Glutamatergic neuron (in vitro differentiated cells): ENCODE measurements around the gene ZSCAN2. TPM values are rescaled to one million over a fixed set of nuclear protein-coding genes. Genes with fewer than 3 reads are reported as not detected.

Experiments
- DNase-seq: peaks from one replicate; pipeline ENCODE4 v3.0.0; 2022
- H3K27ac Mint-ChIP-seq: one replicate; pipeline ENCODE4 v1.8.0; 2020; ENCODE audit warnings: mild to moderate bottlenecking, mixed read lengths, inconsistent platforms; ENCODE audit not compliant: unreplicated experiment
- H3K27me3 Mint-ChIP-seq: one replicate; pipeline ENCODE4 v1.8.0; 2020; ENCODE audit warnings: mild to moderate bottlenecking, moderate library complexity, mixed read lengths, inconsistent platforms; ENCODE audit not compliant: unreplicated experiment
- H3K36me3 Mint-ChIP-seq: one replicate; pipeline ENCODE4 v1.8.0; 2020; ENCODE audit warnings: mild to moderate bottlenecking, mixed read lengths, inconsistent platforms; ENCODE audit not compliant: unreplicated experiment
- H3K4me1 Mint-ChIP-seq: one replicate; pipeline ENCODE4 v1.8.0; 2020; ENCODE audit warnings: mild to moderate bottlenecking, low read depth, mixed read lengths, inconsistent platforms; ENCODE audit not compliant: unreplicated experiment
- H3K4me3 Mint-ChIP-seq: one replicate; pipeline ENCODE4 v1.8.0; 2020; ENCODE audit warnings: mild to moderate bottlenecking, mixed read lengths, inconsistent platforms; ENCODE audit not compliant: unreplicated experiment
- H3K9me3 Mint-ChIP-seq: one replicate; pipeline ENCODE4 v1.8.0; 2020; ENCODE audit warnings: mild to moderate bottlenecking, moderate library complexity, mixed read lengths, inconsistent platforms; ENCODE audit not compliant: unreplicated experiment
- total RNA-seq: library from RNA; stranded (reverse); fragmentation: NEBNext Ultra II Directional; extraction: Animal tissue kit (Norgen Biotek cat#: 25700); gene quantifications from one replicate; pipeline ENCODE4 v1.2.1, GENCODE V29; 2021; ENCODE audit not compliant: unreplicated experiment
- TF ChIP-seq, protein P1 (sequence below): fragments of 200-600 bp; sonication (generic); IDR thresholded peaks from one replicate; pipeline ENCODE4 v1.5.0; 2021; ENCODE audit not compliant: partially characterized antibody, unreplicated experiment

Gene ZSCAN2
- total RNA-seq, 1 donor from 2014 or later: 40.0 TPM

GRCh38 chr15:84643838-84644237 is 43.0 kb downstream of the ZSCAN2 start:
- Mint-ChIP-seq H3K4me1 (no peaks in the 10 kb centered on the region), H3K36me3 (peaks cover 5% of the 10 kb centered on the region), H3K4me3 (no peak overlapping the region), H3K27ac (no peak overlapping the region), H3K27me3 (peaks cover 3% of the 10 kb centered on the region), H3K9me3 (no peaks in the 10 kb centered on the region)
- no peak for DNase-seq
- TF ChIP-seq, protein P1, sequence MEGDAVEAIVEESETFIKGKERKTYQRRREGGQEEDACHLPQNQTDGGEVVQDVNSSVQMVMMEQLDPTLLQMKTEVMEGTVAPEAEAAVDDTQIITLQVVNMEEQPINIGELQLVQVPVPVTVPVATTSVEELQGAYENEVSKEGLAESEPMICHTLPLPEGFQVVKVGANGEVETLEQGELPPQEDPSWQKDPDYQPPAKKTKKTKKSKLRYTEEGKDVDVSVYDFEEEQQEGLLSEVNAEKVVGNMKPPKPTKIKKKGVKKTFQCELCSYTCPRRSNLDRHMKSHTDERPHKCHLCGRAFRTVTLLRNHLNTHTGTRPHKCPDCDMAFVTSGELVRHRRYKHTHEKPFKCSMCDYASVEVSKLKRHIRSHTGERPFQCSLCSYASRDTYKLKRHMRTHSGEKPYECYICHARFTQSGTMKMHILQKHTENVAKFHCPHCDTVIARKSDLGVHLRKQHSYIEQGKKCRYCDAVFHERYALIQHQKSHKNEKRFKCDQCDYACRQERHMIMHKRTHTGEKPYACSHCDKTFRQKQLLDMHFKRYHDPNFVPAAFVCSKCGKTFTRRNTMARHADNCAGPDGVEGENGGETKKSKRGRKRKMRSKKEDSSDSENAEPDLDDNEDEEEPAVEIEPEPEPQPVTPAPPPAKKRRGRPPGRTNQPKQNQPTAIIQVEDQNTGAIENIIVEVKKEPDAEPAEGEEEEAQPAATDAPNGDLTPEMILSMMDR: no peak

GRCh38 chr15:84645496-84645895 is 44.7 kb downstream of the ZSCAN2 start:
- H3K4me3 Mint-ChIP-seq: no peak overlapping the region
- no peak for DNase-seq
- H3K27ac Mint-ChIP-seq: no peak overlapping the region
- TF ChIP-seq, protein P1: no peak
- H3K9me3 Mint-ChIP-seq: no peaks in the 10 kb centered on the region
- H3K4me1 Mint-ChIP-seq: no peaks in the 10 kb centered on the region
- H3K27me3 Mint-ChIP-seq: peaks cover 3% of the 10 kb centered on the region
- peaks cover 5% of the 10 kb centered on the region for H3K36me3 Mint-ChIP-seq

GRCh38 chr15:84645997-84646396 is 45.2 kb downstream of the ZSCAN2 start:
- peaks cover 5% of the 10 kb centered on the region for H3K36me3 Mint-ChIP-seq

DNA sequence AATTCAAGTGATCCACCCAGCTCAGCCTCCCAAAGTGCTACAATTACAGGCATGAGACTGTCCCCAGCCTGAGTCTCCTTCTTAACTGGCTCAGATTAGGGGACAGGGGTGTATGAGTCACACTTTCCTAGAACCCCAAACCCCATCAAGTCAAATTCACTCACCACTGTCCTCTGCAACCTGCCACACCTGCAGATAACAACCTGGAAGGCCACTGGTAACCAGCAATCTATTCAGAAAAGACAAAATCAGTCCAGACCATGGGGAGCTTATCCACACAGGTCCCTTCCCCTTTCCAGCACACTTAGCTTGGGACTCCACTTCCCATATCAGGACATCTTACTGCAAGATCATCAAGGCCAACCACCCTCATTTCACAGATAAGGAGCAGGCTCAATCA is 46.9 kb downstream of the ZSCAN2 start:
- peaks cover 3% of the 10 kb centered on the region for H3K27me3 Mint-ChIP-seq
- TF ChIP-seq, protein P1: no peak
- DNase-seq: no peak
- H3K4me1 Mint-ChIP-seq: no peaks in the 10 kb centered on the region
- no peak overlapping the region for H3K27ac Mint-ChIP-seq
- H3K36me3 Mint-ChIP-seq: peaks cover 5% of the 10 kb centered on the region
- no peak overlapping the region for H3K4me3 Mint-ChIP-seq
- no peaks in the 10 kb centered on the region for H3K9me3 Mint-ChIP-seq

More at GRCh38 chr15:84645997-84646396, 45.2 kb downstream of the ZSCAN2 start:
- Mint-ChIP-seq H3K9me3 (no peaks in the 10 kb centered on the region), H3K27ac (no peak overlapping the region), H3K27me3 (peaks cover 3% of the 10 kb centered on the region), H3K4me3 (no peak overlapping the region), H3K4me1 (no peaks in the 10 kb centered on the region)
- TF ChIP-seq, protein P1: no peak
- DNase-seq: no peak

GRCh38 chr15:84648539-84648938 is 47.7 kb downstream of the ZSCAN2 start:
- no peak for DNase-seq
- Mint-ChIP-seq H3K27ac (no peak overlapping the region), H3K4me1 (no peaks in the 10 kb centered on the region), H3K4me3 (no peak overlapping the region), H3K27me3 (peaks cover 3% of the 10 kb centered on the region), H3K36me3 (peaks cover 5% of the 10 kb centered on the region), H3K9me3 (no peaks in the 10 kb centered on the region)
- TF ChIP-seq, protein P1: no peak
